ENCODE results near the gene CARS1. TPM values are rescaled to one million over a fixed set of nuclear protein-coding genes. Genes with fewer than 3 reads are reported as not detected.

The CARS1 gene
- total and polyA plus RNA-seq, 2 of the 8 experiments (the other 6 are each of a cell fraction or from before 2014, with no cell fraction given) = 44.1 to 100 TPM

DNA sequence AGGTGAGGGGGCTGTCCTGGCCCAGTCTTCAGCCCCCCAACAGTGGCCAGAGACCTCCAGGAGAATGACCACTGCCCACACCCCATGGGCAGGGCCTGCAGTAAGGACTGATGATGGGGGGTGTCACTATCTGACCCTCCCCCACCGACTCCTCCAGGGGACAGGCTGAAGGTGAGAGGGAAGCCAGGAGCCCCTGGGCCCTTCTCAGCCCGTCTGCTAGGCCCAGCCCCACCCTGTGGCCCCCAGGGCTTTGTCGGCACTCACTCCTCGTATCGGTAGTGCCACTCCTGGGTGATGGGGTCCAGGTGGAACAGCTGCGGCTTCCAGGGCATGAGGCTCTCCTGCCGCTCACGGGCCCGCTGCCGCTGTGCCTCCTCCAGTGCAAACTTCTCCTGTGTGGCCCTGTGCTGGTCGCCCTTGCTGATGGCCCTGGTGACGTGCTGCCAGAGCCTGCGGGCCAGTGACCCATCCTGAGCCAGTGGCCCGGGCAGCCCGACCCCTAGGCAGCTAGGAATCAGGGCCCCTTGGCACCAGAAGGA, 35.4 kb upstream of the CARS1 start:
- Histone ChIP-seq H3K56ac (replicated peaks; ENCODE audit: insufficient read length, low read depth, low read length) (no peak overlapping the region), H2BK12ac (ENCODE audit: low read depth, low read length) (peak overlapping the region; percentile 94; the same call in 1 of the 2 replicates), H2BK120ac (replicated peaks; ENCODE audit: low read depth, low read length) (no peak overlapping the region), H4K91ac (replicated peaks; ENCODE audit: insufficient read length, low read length) (no peak overlapping the region), H2BK5ac (ENCODE audit: low read depth, low read length) (0 out of 2 replicates have a peak overlapping the region, but pooled peaks have one; percentile 52), H3K79me1 (ENCODE audit: low read depth, low read length) (no peaks in the 10 kb centered on the region), H3K4me3 (ENCODE audit: extremely low read depth in 1 of 4, insufficient read depth in 2 of 4, low read depth in 3 of 4, low read length in 4 of 4) (no peak overlapping the region), H3K4me1 (replicated peaks in 1 of 4; ENCODE audit: control insufficient read depth in 3 of 4, insufficient read depth in 4 of 4, low read length in 3 of 4) (peaks cover 0 to 20% (median 6%) of the 10 kb centered on the region in 4 experiments; a peak in 5 of 7 replicates), H3K18ac (ENCODE audit: extremely low read depth, low read length) (no peak overlapping the region), H3K9ac (replicated peaks in 1 of 4; ENCODE audit: extremely low read depth in 1 of 4, low read depth in 3 of 4, low read length in 3 of 4) (no peak overlapping the region), H2AFZ (ENCODE audit: low read length) (no peak overlapping the region), H3K4ac (replicated peaks; ENCODE audit: insufficient read length, low read depth, low read length) (no peak overlapping the region), H4K5ac (ENCODE audit: insufficient read length, low read depth, low read length) (no peak overlapping the region), H3K27ac (ENCODE audit: low read depth, low read length) (no peak overlapping the region), H3K23me2 (ENCODE audit: low read depth, low read length) (no peaks in the 10 kb centered on the region), H4K20me1 (replicated peaks in 1 of 2; ENCODE audit: control insufficient read depth in 1 of 2, insufficient read depth in 2 of 2, low read length in 2 of 2) (peaks cover 0 to 2% of the 10 kb centered on the region in 2 experiments), H3K27me3 (replicated peaks in 1 of 4; ENCODE audit: control insufficient read depth in 3 of 4, extremely low read depth in 1 of 4, insufficient read depth in 3 of 4, low read length in 3 of 4) (no peaks in the 10 kb centered on the region), H2BK20ac (ENCODE audit: low read length) (0 out of 2 replicates have a peak overlapping the region, but pooled peaks have one; percentile 61), H3K4me2 (ENCODE audit: insufficient read depth in 1 of 2, low read depth in 2 of 2, low read length in 2 of 2) (no peak overlapping the region), H3K36me3 (ENCODE audit: control insufficient read depth in 2 of 4, insufficient read depth in 4 of 4, low read length in 3 of 4) (no peaks in the 10 kb centered on the region), H2AK5ac (ENCODE audit: low read depth, low read length) (no peak overlapping the region; the same call in 1 of the 2 replicates), H3K14ac (ENCODE audit: insufficient read length) (no peak overlapping the region), H3K9me3 (ENCODE audit: insufficient read depth in 2 of 2, low read depth in 1 of 2, low read length in 1 of 2) (no peaks in the 10 kb centered on the region), H4K8ac (ENCODE audit: extremely low read depth, insufficient read depth, low read length) (no peak overlapping the region), H2BK15ac (ENCODE audit: low read length) (peak overlapping the region; percentile 81; the same call in 1 of the 2 replicates), H3K23ac (ENCODE audit: insufficient read length) (no peak overlapping the region), H3K79me2 (ENCODE audit: control insufficient read depth in 1 of 2, insufficient read depth in 2 of 2, low read length in 2 of 2) (no peaks in the 10 kb centered on the region)
- WGBS, 2 experiments (ENCODE audit: extremely low coverage in 1 of 2, insufficient coverage in 1 of 2, insufficient read length in 1 of 2, insufficient replicate concordance in 2 of 2, low coverage in 1 of 2, low lambda C conversion rate in 2 of 2, missing lambda C conversion rate in 1 of 2) = 88% methylated on average over 15 of the region's 15 CpGs; no CpG with 5 or more reads in 1 of the 2 experiments
- CTCF ChIA-PET (ENCODE audit: partially characterized antibody) = interaction anchor here (0.6 to 13.7 kb wide), 12 partner anchors 10 to 342 kb away, joined by 3 to 434 read pairs (median 4); no protein-coding TSS in a partner anchor
- DNase-seq (ENCODE audit: low read depth in 1 of 2, low spot score in 2 of 2) = peak in 1 of 2 experiments; percentile 43
- POLR2A ChIA-PET (ENCODE audit: partially characterized antibody) = interaction anchor here (1.1 to 1.8 kb wide), 4 partner anchors 10 to 69 kb away, joined by 3 to 7 read pairs (median 4); partner anchors contain the start of gene CARS1
- no peak for FAIRE-seq
- TF ChIP-seq RXRA (IDR thresholded peaks at IDR 0.05; ENCODE audit: insufficient read depth, low read depth, low read length) (no peak), KDM4A (IDR thresholded peaks at IDR 0.05; ENCODE audit: low read depth, low read length, severe bottlenecking) (no peak), CBX8 (IDR thresholded peaks at IDR 0.05; ENCODE audit: borderline replicate concordance, low read depth, low read length) (no peak), CREB1 (IDR thresholded peaks at IDR 0.05) (no peak), SP1 (IDR thresholded peaks at IDR 0.05; ENCODE audit: low read depth, low read length) (no peak), RNF2 (IDR thresholded peaks at IDR 0.05; ENCODE audit: borderline replicate concordance, low read depth, low read length, missing control alignments, poor library complexity, severe bottlenecking) (no peak), EGR1 (IDR thresholded peaks at IDR 0.05; ENCODE audit: borderline replicate concordance, low read depth, low read length) (no peak), HDAC2 (IDR thresholded peaks at IDR 0.05; ENCODE audit: borderline replicate concordance in 1 of 2, low read depth in 2 of 2, low read length in 2 of 2) (no peak), TBP (IDR thresholded peaks at IDR 0.05; ENCODE audit: low read depth, low read length) (no peak), SIX5 (IDR thresholded peaks at IDR 0.05; ENCODE audit: low read depth, low read length) (no peak), SP2 (IDR thresholded peaks at IDR 0.05; ENCODE audit: low read length) (no peak), BCL11A (IDR thresholded peaks at IDR 0.05; ENCODE audit: low read depth in 2 of 2, low read length in 2 of 2) (no peak), GABPA (IDR thresholded peaks at IDR 0.05; ENCODE audit: borderline replicate concordance, insufficient read depth, low read length) (no peak)
